ENCODE measurements around the gene CSN2. TPM values are rescaled to one million over a fixed set of nuclear protein-coding genes. Genes with fewer than 3 reads are reported as not detected.

Gene CSN2
- total RNA-seq, 1 experiment from 2014 or later = not detected

DNA sequence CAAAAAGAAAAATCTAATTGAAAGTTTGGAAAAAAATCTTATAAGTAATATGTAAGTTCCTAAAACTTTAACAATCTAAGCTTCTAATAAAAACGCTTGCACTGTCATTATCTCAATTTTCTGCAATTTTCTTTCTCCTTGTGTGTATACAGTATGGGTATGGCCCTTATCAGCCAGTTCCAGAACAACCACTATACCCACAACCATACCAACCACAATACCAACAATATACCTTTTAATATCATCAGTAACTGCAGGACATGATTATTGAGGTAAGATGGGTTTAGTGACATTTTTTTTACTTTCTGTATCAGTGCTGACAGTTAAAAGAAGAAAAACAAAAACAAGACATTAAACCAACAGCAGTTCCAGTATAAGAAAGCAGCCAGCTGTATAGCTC lies 35.2 kb upstream of the CSN2 start:
- Histone ChIP-seq H3K4me3 (ENCODE audit: low read length) (no peak overlapping the region), H3K4me1 (ENCODE audit: insufficient read depth, low read length) (peaks cover 6% of the 10 kb centered on the region; the same call in 1 of the 2 replicates), H3K9me3 (ENCODE audit: low read length) (no peaks in the 10 kb centered on the region), H3K9me2 (replicated peaks; ENCODE audit: low read length) (no peaks in the 10 kb centered on the region), H3K9ac (ENCODE audit: low read length) (no peak overlapping the region), H3K27ac (ENCODE audit: low read length) (no peak overlapping the region), H3K79me2 (ENCODE audit: low read length) (no peaks in the 10 kb centered on the region), H3K36me3 (ENCODE audit: low read depth, low read length) (no peaks in the 10 kb centered on the region), H3K27me3 (ENCODE audit: low read length) (no peaks in the 10 kb centered on the region), H2AFZ (ENCODE audit: low read length) (no peak overlapping the region), H3F3A (ENCODE audit: low read length, unreplicated experiment) (no peaks in the 10 kb centered on the region), H4K20me1 (ENCODE audit: low read length) (no peaks in the 10 kb centered on the region), H3K4me2 (ENCODE audit: low read length) (no peak overlapping the region)
- ChIA-PET POLR2A (ENCODE audit: unreplicated experiment) (no interaction called here), CTCF (no interaction called here)
- no peak for DNase-seq
- TF ChIP-seq EZH2 (IDR thresholded peaks at IDR 0.05; ENCODE audit: low read length, unreplicated experiment) = no peak
- TF ChIP-seq, protein P1, sequence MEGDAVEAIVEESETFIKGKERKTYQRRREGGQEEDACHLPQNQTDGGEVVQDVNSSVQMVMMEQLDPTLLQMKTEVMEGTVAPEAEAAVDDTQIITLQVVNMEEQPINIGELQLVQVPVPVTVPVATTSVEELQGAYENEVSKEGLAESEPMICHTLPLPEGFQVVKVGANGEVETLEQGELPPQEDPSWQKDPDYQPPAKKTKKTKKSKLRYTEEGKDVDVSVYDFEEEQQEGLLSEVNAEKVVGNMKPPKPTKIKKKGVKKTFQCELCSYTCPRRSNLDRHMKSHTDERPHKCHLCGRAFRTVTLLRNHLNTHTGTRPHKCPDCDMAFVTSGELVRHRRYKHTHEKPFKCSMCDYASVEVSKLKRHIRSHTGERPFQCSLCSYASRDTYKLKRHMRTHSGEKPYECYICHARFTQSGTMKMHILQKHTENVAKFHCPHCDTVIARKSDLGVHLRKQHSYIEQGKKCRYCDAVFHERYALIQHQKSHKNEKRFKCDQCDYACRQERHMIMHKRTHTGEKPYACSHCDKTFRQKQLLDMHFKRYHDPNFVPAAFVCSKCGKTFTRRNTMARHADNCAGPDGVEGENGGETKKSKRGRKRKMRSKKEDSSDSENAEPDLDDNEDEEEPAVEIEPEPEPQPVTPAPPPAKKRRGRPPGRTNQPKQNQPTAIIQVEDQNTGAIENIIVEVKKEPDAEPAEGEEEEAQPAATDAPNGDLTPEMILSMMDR (conservative IDR thresholded peaks at IDR 0.05; ENCODE audit: low read depth, low read length) = no peak
- no peak for TF ChIP-seq EZH2phosphoT487 (IDR thresholded peaks at IDR 0.05; ENCODE audit: borderline replicate concordance, low read length)
- no peak for ATAC-seq
- no TSS peak for BruUV-seq (replicated peaks)
- intact Hi-C loops (cut with micrococcal nuclease) = no loop called here

DNA sequence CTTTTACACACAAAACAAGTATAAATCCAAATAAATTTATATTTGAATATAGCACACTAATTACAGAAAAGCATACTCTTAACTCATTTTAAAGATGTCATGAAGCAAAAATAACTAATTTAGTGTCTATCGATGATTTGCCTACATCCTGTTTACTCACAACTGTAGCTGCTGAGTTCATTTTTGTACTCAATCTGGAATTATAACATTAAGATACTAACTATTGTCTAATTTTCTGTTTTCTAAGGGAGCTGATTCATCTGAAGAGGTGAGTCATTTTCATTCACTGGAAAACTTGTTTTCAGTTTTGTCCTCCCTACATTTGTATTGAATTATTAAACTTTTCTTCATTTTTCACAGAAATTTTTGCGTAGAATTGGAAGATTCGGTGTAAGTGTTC lies 33.9 kb upstream of the CSN2 start:
- no peaks in the 10 kb centered on the region for H3K9me3 ChIP-seq (ENCODE audit: low read length)
- H3K4me1 ChIP-seq (ENCODE audit: insufficient read depth, low read length) = peaks cover 6% of the 10 kb centered on the region; the same call in 1 of the 2 replicates
- no peak overlapping the region for H2AFZ ChIP-seq (ENCODE audit: low read length)
- no peaks in the 10 kb centered on the region for H3F3A ChIP-seq (ENCODE audit: low read length, unreplicated experiment)
- H3K27ac ChIP-seq (ENCODE audit: low read length) = no peak overlapping the region
- H3K9me2 ChIP-seq (replicated peaks; ENCODE audit: low read length) = no peaks in the 10 kb centered on the region
- no peaks in the 10 kb centered on the region for H3K27me3 ChIP-seq (ENCODE audit: low read length)
- POLR2A ChIA-PET (ENCODE audit: unreplicated experiment) = no interaction called here
- intact Hi-C loops (cut with micrococcal nuclease) = no loop called here
- no peaks in the 10 kb centered on the region for H3K36me3 ChIP-seq (ENCODE audit: low read depth, low read length)
- no peak for ATAC-seq
- DNase-seq = peak; percentile 32
- H3K79me2 ChIP-seq (ENCODE audit: low read length) = no peaks in the 10 kb centered on the region
- H4K20me1 ChIP-seq (ENCODE audit: low read length) = no peaks in the 10 kb centered on the region
- no TSS peak for BruUV-seq (replicated peaks)
- no peak overlapping the region for H3K4me3 ChIP-seq (ENCODE audit: low read length)
- TF ChIP-seq EZH2 (IDR thresholded peaks at IDR 0.05; ENCODE audit: low read length, unreplicated experiment) (no peak), EZH2phosphoT487 (IDR thresholded peaks at IDR 0.05; ENCODE audit: borderline replicate concordance, low read length) (no peak)
- TF ChIP-seq, protein P1 (conservative IDR thresholded peaks at IDR 0.05; ENCODE audit: low read depth, low read length) = no peak
- CTCF ChIA-PET = no interaction called here
- no peak overlapping the region for H3K9ac ChIP-seq (ENCODE audit: low read length)
- no peak overlapping the region for H3K4me2 ChIP-seq (ENCODE audit: low read length)

DNA sequence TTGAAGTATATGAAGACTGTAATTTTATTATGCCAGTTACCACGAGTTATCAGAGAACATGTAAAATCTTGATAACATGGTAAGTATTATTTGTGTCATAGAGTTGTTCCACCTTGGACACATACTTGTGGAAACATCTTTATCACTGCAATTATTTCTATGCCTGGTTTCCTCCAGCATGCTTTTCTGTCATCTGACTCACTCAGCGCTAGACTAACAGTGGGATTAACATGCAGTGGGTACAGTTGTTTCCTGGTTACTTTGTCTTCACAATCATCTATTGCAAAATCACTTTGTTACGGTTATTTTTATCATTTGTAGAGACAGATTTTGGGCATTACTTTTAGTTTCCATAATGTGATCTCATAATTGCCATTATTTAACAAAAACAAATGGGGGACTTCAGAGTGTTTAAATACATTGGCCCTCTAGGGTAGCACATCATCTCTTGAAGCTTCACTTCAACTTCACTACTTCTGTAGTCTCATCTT lies 30.0 kb upstream of the CSN2 start, which contains the start of gene STATH:
Gene STATH, plus strand, starts transcription at position 441 of the 491 bp plus-strand sequence. CDS start 2,472 bp downstream, outside the sequence.
- H3K4me3 ChIP-seq (ENCODE audit: low read length) = no peak within 1 kb of the TSS
- H3K9me2 ChIP-seq (replicated peaks; ENCODE audit: low read length) = no peaks in the 10 kb centered on the region
- peaks cover 10% of the 10 kb centered on the region; the same call in 1 of the 2 replicates for H3K27me3 ChIP-seq (ENCODE audit: low read length)
- ATAC-seq (no peak), DNase-seq (no peak)
- BruUV-seq (replicated peaks) = no TSS peak
- no peak within 1 kb of the TSS for H2AFZ ChIP-seq (ENCODE audit: low read length)
- no peaks in the 10 kb centered on the region for H3K36me3 ChIP-seq (ENCODE audit: low read depth, low read length)
- H3K27ac ChIP-seq (ENCODE audit: low read length) = no peak within 1 kb of the TSS
- H3F3A ChIP-seq (ENCODE audit: low read length, unreplicated experiment) = no peaks in the 10 kb centered on the region
- no peaks in the 10 kb centered on the region for H4K20me1 ChIP-seq (ENCODE audit: low read length)
- H3K9me3 ChIP-seq (ENCODE audit: low read length) = no peaks in the 10 kb centered on the region
- H3K4me1 ChIP-seq (ENCODE audit: insufficient read depth, low read length) = peaks cover 6% of the 10 kb centered on the region; the same call in 1 of the 2 replicates
- TF ChIP-seq EZH2 (IDR thresholded peaks at IDR 0.05; ENCODE audit: low read length, unreplicated experiment) (no peak), EZH2phosphoT487 (IDR thresholded peaks at IDR 0.05; ENCODE audit: borderline replicate concordance, low read length) (no peak)
- TF ChIP-seq, protein P1 (conservative IDR thresholded peaks at IDR 0.05; ENCODE audit: low read depth, low read length) = no peak
- CTCF ChIA-PET = no interaction called here
- H3K79me2 ChIP-seq (ENCODE audit: low read length) = no peaks in the 10 kb centered on the region
- no peak within 1 kb of the TSS for H3K9ac ChIP-seq (ENCODE audit: low read length)
- intact Hi-C loops (cut with micrococcal nuclease) = no loop called here
- POLR2A ChIA-PET (ENCODE audit: unreplicated experiment) = no interaction called here
- H3K4me2 ChIP-seq (ENCODE audit: low read length) = no peak within 1 kb of the TSS
